ENCODE measurements around the gene ACTR5. TPM values are rescaled to one million over a fixed set of nuclear protein-coding genes. Genes with fewer than 3 reads are reported as not detected.

The ACTR5 gene
- total RNA-seq, 1 experiment from 2014 or later, result 8.0 TPM

DNA sequence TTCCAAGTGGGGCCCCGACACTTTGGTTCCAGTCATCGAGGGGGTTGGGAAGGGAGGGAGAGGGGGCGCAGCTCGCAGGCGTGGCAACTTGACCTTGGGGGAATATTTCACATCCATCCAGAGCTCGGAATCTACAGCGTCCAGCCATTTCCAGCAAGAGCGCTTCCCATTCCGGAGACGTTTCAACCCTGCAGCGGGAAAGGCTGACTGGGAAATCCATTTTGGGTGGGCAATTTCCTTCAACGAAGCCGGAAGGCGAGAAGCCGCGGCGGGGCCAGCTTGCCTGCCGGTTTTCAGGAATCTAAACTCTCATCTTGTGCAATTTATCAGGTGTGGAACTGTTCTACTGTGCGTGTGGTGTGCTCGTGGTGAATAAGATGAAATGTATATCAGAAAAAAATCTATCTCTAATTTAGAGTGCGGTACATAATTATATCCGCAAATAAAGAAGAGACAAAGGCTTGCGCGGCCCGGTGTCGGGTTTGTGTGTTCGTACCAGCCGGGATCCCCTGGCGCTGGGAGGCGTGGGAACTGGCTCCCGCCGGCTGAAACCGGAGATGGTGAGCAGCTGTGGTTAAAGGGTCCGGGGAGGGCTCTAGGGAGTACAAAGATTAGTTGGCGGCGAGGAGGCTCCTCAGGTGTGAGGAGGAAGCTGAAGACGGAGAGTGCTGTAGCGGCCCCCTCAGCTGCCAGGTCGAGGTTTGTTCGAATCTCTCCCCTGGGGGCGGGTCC, 19.2 kb upstream of the ACTR5 start:
- DNase-seq (ENCODE audit: low read depth), result no peak

DNA sequence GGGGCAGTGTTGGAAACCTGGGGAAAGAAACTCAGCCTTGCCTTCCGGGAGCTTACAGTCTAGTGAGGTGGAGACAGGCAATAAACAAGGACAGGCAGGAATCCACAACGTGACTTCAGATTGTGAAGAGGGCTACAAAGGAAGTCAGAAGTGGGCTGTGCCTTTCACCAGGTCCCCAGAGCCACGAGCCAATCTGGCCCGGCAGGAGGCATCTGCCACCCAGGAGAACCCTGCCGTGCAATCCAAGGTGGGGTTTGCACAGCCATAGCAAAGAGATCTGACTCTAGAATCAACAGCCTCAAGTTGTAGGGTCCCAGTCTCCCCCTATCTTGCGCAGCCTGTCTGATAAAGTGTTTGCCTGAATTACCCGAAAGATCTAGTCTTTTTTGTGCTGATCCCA, 18.5 kb upstream of the ACTR5 start:
- DNase-seq (ENCODE audit: low read depth), result no peak

DNA sequence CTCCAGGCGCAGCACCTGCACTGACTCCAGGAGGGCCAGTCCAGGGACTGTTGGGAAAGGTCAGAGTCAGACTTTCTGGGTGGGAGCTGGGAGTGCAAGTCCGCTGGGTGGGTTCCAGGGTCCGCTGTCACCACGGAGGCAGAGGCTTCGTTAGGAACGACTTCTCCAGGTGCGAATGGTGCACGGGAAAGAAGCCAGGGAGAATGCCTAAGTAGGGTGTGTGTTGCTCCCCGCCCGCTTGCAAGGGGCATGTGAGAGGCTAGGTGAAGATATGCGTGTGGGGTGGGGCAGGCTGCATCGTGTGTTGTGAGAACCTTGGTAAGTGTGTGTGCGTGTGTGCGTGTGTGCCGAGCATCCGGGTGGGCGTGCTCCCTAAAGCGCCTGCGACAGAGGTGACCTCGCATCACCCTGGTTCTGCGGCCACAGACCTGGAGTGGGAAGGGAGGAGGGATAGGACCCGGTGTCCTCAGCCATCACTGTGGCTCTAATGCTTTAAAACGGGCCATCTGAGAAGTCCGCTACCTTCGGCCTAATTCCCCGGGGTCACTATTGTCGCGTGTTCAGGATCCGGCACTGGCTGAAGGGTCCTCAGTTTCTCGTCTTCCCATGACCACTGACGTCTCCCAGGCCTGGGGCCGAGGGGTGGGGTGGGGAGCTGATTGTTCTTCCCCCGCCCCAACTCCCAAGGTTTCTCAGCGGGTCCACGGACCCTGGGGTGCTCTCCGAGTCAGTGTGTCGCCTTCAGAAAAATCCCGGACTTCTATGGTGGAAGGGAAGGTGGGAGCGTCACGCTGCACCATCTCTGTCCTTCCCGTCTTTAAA, 17.9 kb upstream of the ACTR5 start:
- no peak for DNase-seq (ENCODE audit: low read depth)

- peak; percentile 62 for DNase-seq (ENCODE audit: low read depth)
Observed at GRCh38 chr20:38730989-38731737, 17.1 kb upstream of the ACTR5 start.

GRCh38 chr20:38731738-38732113, 16.5 kb upstream of the ACTR5 start:
- DNase-seq (ENCODE audit: low read depth), result no peak

DNA sequence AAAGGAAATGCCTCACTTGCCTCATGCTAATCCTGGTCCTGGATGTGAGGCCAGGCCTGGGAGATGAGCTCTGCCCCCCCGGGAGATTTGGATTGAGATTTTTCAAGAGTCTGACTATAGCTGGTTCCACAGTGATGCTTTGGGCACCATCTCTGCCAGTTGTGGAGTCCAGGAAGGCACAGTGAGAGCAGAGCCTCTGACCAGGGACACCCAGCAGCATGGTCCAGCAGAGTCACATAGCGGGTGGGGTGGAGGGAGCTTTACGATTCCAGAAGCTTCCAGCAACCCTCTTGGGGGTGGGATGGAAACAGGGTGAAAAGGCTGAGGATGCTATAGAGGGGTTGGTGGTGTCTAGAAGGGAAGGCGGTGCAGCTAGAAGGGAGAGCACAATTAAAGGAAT, 15.3 kb upstream of the ACTR5 start:
- DNase-seq (ENCODE audit: low read depth), result no peak

DNA sequence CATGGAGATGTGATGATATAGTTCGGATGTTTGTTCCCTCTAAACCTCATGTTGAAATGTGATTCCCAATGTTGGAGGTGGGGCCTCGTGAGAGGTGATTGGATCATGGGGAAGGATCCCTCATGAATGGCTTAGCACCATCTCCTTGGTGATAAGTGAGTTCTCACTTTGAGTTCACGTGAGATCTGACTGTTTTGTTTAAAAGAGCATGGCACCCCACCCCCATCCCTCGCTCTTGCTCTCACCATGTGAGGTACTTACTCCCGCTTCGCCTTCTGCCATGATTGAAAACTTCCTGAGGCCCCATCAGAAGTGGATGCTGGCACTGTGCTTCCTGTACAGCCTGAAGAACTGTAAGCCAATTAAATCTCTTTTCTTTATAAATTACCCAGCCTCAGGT, 13.1 kb upstream of the ACTR5 start:
- DNase-seq (ENCODE audit: low read depth), result no peak

GRCh38 chr20:38737887-38738286, 10.4 kb upstream of the ACTR5 start:
- no peak for DNase-seq (ENCODE audit: low read depth)

- DNase-seq (ENCODE audit: low read depth), result no peak
Observed at GRCh38 chr20:38745757-38746156, 2.5 kb upstream of the ACTR5 start.

DNA sequence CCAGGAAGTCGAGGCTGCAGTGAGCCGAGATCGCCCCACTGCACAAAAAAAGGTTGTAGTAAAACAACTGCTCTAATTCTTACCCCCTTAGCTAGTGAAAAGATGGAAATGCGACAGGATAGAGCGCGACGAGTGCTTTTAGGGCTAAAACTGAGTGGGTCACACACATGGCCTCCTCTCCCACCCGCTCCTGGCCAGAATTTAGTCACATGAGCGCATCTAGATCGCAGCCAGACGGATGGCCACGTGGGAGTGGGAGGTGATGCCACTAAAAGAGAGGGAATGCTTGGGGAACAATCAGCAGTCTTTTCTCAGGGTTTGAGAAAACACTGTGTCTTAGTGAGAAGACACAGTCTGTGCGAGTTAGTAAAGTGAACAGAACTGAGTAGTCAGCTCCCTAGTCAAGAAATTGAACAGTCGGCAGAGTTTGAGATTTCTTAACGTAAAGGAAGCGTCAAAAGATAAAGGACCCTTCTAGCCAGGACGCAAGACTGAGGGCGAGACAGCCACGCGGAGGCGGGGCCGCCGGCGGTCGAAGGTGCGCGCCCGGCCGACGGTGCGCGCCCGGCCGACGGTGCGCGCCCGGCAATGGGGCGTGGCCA, 664 bp upstream of the ACTR5 start:
- DNase-seq (ENCODE audit: low read depth), result no peak

DNA sequence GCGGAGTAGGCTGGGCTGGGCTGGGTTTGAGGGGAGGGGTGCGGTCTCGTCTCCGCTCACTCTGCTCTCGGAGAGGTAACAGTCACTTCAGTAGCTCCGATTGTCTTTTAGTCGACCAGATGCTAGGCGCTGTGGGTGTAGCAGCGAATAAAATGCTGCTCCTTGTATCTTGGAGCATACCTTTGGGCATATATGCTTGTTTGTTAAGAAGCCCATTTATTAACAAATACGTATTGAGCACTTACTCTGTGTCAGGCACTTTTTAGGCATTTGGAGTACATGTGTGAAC, 545 bp downstream of the ACTR5 start:
- DNase-seq (ENCODE audit: low read depth), result no peak

GRCh38 chr20:38751360-38751976, 3.2 kb downstream of the ACTR5 start:
- peak; percentile 31 for DNase-seq (ENCODE audit: low read depth)

DNA sequence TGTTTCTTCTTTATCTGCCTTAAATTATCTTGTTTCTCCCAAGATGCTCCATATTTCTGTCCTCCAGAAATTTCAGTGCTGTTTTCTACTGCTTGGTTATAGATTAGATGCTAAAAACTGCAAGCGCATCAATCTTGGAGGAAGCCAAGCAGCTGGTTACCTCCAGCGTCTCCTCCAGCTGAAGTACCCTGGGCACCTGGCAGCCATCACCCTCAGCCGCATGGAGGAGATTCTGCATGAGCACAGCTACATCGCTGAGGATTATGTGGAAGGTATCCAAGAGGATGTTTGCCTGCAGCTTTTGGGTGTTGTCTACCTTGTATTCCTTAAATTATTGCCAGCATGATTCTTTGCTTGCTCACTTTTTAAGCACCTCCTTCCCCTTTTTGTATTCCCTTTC, 3.8 kb downstream of the ACTR5 start:
- no peak for DNase-seq (ENCODE audit: low read depth)

GRCh38 chr20:38754924-38755323, 6.7 kb downstream of the ACTR5 start:
- no peak for DNase-seq (ENCODE audit: low read depth)

DNA sequence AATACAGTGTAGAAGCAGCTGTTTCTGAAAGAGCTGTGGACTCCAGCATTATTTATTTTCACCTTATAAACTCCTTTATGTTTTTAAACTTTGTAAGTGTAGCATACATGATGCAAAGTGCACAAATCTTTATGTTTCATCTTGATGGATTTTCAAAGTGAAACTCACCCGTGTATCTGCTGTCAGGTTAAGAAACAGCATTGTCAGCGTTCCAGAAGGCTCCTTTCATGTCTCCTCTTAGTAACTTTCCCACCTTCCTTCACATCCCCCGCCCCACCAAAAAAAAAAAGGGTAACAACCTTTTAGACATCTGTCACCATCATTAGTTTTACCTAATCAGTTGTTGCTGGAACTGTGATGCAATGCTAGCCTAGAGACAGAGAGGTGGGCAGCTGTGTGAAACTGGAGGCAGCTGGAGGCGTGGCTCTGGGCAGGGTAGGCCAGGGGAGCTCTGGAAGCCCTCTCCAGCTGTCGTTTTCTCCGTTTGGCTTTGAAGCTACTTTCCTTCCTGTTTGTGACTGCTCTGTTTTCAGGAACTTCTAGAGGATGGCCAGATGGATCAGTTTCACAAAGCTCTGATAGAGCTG, 7.2 kb downstream of the ACTR5 start:
- no peak for DNase-seq (ENCODE audit: low read depth)

GRCh38 chr20:38757145-38757775, 9.0 kb downstream of the ACTR5 start:
- DNase-seq (ENCODE audit: low read depth), result no peak

DNA sequence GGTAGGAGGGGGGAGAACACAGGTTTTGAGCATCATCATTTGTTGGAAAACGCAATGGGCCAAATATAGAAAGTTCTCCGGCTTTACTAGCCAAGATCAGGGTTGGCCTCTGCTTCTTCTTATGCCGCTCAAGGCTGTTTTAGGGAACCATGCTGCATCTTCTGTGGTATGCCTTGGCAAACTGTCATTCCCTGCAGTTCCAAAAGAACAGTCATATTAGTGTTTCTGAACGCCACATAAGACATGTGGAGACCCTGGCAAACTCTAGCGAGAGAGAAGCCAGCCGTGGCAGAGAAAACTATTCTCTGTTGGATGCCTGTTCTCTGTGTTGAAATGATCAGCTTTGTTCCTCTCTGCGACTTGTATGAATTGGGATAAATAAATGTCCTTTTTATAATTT, 10.8 kb downstream of the ACTR5 start:
- no peak for DNase-seq (ENCODE audit: low read depth)

- DNase-seq (ENCODE audit: low read depth), result no peak
Observed at GRCh38 chr20:38760978-38761377, 12.7 kb downstream of the ACTR5 start.

- no peak for DNase-seq (ENCODE audit: low read depth)
Observed at GRCh38 chr20:38762174-38762573, 13.9 kb downstream of the ACTR5 start.

DNA sequence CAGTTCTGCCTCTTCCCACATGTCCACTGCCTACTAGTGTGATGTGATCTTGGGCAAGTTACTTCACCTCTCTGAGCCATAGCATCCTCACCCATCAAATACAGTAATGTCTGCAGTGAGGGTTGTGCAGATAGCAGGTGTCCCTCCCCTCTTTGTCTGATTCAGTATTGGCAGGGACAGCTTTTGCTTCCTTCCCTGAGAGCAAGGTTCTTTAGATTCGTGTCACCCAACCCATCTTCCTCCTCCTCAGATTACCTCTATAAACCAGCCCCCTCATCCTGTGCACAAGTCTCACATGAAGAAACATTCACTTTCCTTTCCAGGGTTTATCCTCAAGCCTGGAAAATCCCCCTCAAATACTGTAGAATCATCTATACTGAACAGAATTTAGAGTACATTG, 15.4 kb downstream of the ACTR5 start:
- DNase-seq (ENCODE audit: low read depth), result no peak
